ENCODE measurements around the gene RIGI.
"Not testable (repeated sequence)": the region's sequence is repeated elsewhere in the genome, so short reads cannot be mapped to it uniquely, and the experiment has no call there.

The RIGI gene

GRCh38 chr9:32526041-32526706, at the start of gene RIGI:
Gene RIGI (minus strand): TSS chr9:32526196. CDS start chr9:32526166, 30 bp downstream.
- DNase-seq: peak; percentile 50

- no peak for DNase-seq
Measured at GRCh38 chr9:32574858-32575257, 48.9 kb upstream of the RIGI start.

- no peak for DNase-seq
Measured at GRCh38 chr9:32573821-32574220, 47.8 kb upstream of the RIGI start.

GRCh38 chr9:32572900-32573523, 47.0 kb upstream of the RIGI start, which contains the start of gene NDUFB6:
Gene NDUFB6 (minus strand): TSS chr9:32573159. CDS start chr9:32573060, 99 bp downstream.
- peak; percentile 62 for DNase-seq

- peak; percentile 10 for DNase-seq
Measured at GRCh38 chr9:32571969-32572899, 46.2 kb upstream of the RIGI start.

- no peak for DNase-seq
Measured at GRCh38 chr9:32570262-32570661, 44.3 kb upstream of the RIGI start.

GRCh38 chr9:32566770-32567169, 40.8 kb upstream of the RIGI start:
- DNase-seq: no peak

GRCh38 chr9:32565967-32566366, 40.0 kb upstream of the RIGI start:
- DNase-seq: no peak

GRCh38 chr9:32558408-32558934, 32.5 kb upstream of the RIGI start:
- no peak for DNase-seq

GRCh38 chr9:32554591-32554990, 28.6 kb upstream of the RIGI start:
- DNase-seq: no peak

- DNase-seq: no peak
Measured at GRCh38 chr9:32554107-32554506, 28.1 kb upstream of the RIGI start.

GRCh38 chr9:32552172-32552872, 26.3 kb upstream of the RIGI start, which contains the start of the genes SMIM27 and TOPORS:
Gene SMIM27 (plus strand): TSS chr9:32552327. CDS start chr9:32552435, 108 bp downstream.
Gene TOPORS (minus strand): TSS chr9:32552586. CDS start chr9:32552436, 150 bp downstream.
- DNase-seq: peak; percentile 56

- DNase-seq: peak; percentile 57
Measured at GRCh38 chr9:32551276-32552051, 25.5 kb upstream of the RIGI start.

- DNase-seq: peak; percentile 84
Measured at GRCh38 chr9:32550562-32551275, 24.7 kb upstream of the RIGI start.

- no peak for DNase-seq
Measured at GRCh38 chr9:32550150-32550561, 24.2 kb upstream of the RIGI start.

- DNase-seq: not testable (repeated sequence)
Measured at GRCh38 chr9:32548213-32548612, 22.2 kb upstream of the RIGI start.

- no peak for DNase-seq
Measured at GRCh38 chr9:32545884-32546283, 19.9 kb upstream of the RIGI start.

- no peak for DNase-seq
Measured at GRCh38 chr9:32543047-32543446, 17.1 kb upstream of the RIGI start.

GRCh38 chr9:32533816-32534215, 7.8 kb upstream of the RIGI start:
- no peak for DNase-seq

GRCh38 chr9:32533336-32533735, 7.3 kb upstream of the RIGI start:
- no peak for DNase-seq

GRCh38 chr9:32526707-32527048, 682 bp upstream of the RIGI start:
- DNase-seq: no peak

All from NCI-H1436 treated with DMSO at 0.1 percent for 48 hours (cell line).